Endothelial cell of umbilical vein (primary cell): Measurements from ENCODE around the gene ASPSCR1.

Experiments
- CTCF ChIP-seq, 2 donors: IDR thresholded peaks; 1 replicate in 1 of 2; 2 replicates in 1 of 2; pipeline ENCODE4 v1.5.1; 2011; ENCODE audit warnings: low read length in 2 of 2, mild to moderate bottlenecking in 2 of 2, moderate library complexity in 2 of 2, control low read depth in 1 of 2, inconsistent platforms in 1 of 2, low read depth in 1 of 2; ENCODE audit not compliant: insufficient read depth in 1 of 2; ENCODE audit errors: extremely low read depth in 1 of 2
- EZH2 ChIP-seq: IDR thresholded peaks from 2 replicates; pipeline ENCODE4 v1.6.1; 2012; ENCODE audit warnings: borderline replicate concordance, low read depth, mild to moderate bottlenecking, moderate library complexity, low read length, inconsistent platforms; ENCODE audit not compliant: severe bottlenecking
- JUN ChIP-seq: IDR thresholded peaks from 2 replicates; pipeline ENCODE4 v1.6.1; 2011; ENCODE audit warnings: borderline replicate concordance, low read depth; ENCODE audit not compliant: insufficient read length, insufficient read depth
- MAX ChIP-seq: IDR thresholded peaks from 2 replicates; pipeline ENCODE4 v1.6.1; 2011; ENCODE audit not compliant: insufficient read depth, insufficient read length
- MYC ChIP-seq: IDR thresholded peaks from one replicate; pipeline ENCODE4 v1.6.1; 2011; ENCODE audit warnings: mild to moderate bottlenecking, low read depth, low read length
- POLR2A ChIP-seq: IDR thresholded peaks from 2 replicates; pipeline ENCODE4 v1.6.1; 2012; ENCODE audit warnings: low read depth, mild to moderate bottlenecking, control low read depth, low read length
- POLR2AphosphoS5 ChIP-seq: IDR thresholded peaks from 2 replicates; pipeline ENCODE4 v1.6.1; 2012; ENCODE audit warnings: low read depth, mild to moderate bottlenecking, control low read depth, low read length, moderate library complexity; ENCODE audit not compliant: insufficient read depth

DNA sequence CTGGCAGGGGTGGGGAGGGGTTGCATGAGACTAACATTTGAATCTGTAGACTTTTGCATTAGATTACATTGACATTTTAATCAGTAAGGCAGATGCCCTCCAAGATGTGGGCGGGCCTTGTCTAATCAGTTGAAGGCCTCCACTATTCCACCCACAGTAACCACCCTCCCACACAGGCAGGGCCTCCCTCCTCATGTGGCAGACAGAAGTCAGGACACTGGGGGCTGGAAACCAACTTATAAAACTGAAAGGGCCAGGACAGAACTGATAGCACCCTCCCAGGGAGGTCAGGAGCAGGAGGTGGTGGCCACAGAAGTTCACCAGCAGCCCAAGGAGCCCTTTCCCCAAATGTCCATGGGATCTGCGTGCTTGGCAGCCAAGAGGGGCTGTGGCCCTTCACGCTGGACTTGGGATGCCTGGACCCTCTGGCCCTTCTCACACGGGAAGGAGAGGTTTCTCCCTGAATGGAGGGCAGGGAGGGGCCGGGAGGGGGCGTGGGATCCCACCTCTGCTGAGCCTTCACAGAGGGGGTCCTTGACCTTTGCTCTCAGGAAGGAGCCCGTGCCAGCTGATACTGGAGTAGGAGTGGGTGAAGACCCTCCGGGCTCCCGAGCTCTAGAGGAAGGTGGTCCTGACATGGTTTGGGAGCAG lies 45.0 kb upstream of the ASPSCR1 start:
- no peak for TF ChIP-seq CTCF (IDR thresholded peaks at IDR 0.05; ENCODE audit: extremely low read depth in 1 of 2, insufficient read depth in 1 of 2, low read depth in 1 of 2, low read length in 2 of 2)
- no peak for TF ChIP-seq MAX
- TF ChIP-seq MYC, result no peak
- no peak for TF ChIP-seq EZH2
- TF ChIP-seq POLR2AphosphoS5, result no peak
- TF ChIP-seq POLR2A, result no peak
- TF ChIP-seq JUN, result no peak
